ENCODE results near the gene DTNA. TPM values are rescaled to one million over a fixed set of nuclear protein-coding genes. Genes with fewer than 3 reads are reported as not detected.
"Not testable (repeated sequence)": the region's sequence is repeated elsewhere in the genome, so short reads cannot be mapped to it uniquely, and the experiment has no call there.

DTNA gene
- polyA plus RNA-seq, 4 donors: 15.3 to 20.7 (median 18.3) TPM

GRCh38 chr18:34880882-34881834, 171.1 kb downstream of the DTNA start:
- no peak for DNase-seq (ENCODE audit: low read depth in 4 of 4, low spot score in 3 of 4)

- no peak for DNase-seq (ENCODE audit: low read depth in 4 of 4, low spot score in 3 of 4)
These were observed 174.3 kb downstream of the DTNA start for GRCh38 chr18:34884436-34884835.

GRCh38 chr18:34886177-34886576, 176.1 kb downstream of the DTNA start:
- no peak for DNase-seq (ENCODE audit: low read depth in 4 of 4, low spot score in 3 of 4)

GRCh38 chr18:34887881-34888580, 177.9 kb downstream of the DTNA start:
- no peak for DNase-seq (ENCODE audit: low read depth in 4 of 4, low spot score in 3 of 4)

- no peak for DNase-seq (ENCODE audit: low read depth in 4 of 4, low spot score in 3 of 4)
These were observed 180.5 kb downstream of the DTNA start for GRCh38 chr18:34890486-34891085.

- no peak for DNase-seq (ENCODE audit: low read depth in 4 of 4, low spot score in 3 of 4)
These were observed 182.3 kb downstream of the DTNA start for GRCh38 chr18:34892379-34892778.

- DNase-seq (ENCODE audit: low read depth in 4 of 4, low spot score in 3 of 4): no peak
These were observed 183.1 kb downstream of the DTNA start for GRCh38 chr18:34893239-34893638.

GRCh38 chr18:34901299-34901698, 191.2 kb downstream of the DTNA start:
- no peak for DNase-seq (ENCODE audit: low read depth in 4 of 4, low spot score in 3 of 4)

- no peak for DNase-seq (ENCODE audit: low read depth in 4 of 4, low spot score in 3 of 4)
These were observed 194.9 kb downstream of the DTNA start for GRCh38 chr18:34904994-34905393.

GRCh38 chr18:34906985-34907384, 196.9 kb downstream of the DTNA start:
- DNase-seq (ENCODE audit: low read depth in 4 of 4, low spot score in 3 of 4): not testable (repeated sequence)

GRCh38 chr18:34909637-34910364, 199.7 kb downstream of the DTNA start:
- DNase-seq (ENCODE audit: low read depth in 4 of 4, low spot score in 3 of 4): no peak

GRCh38 chr18:34911081-34911480, 201.0 kb downstream of the DTNA start:
- no peak for DNase-seq (ENCODE audit: low read depth in 4 of 4, low spot score in 3 of 4)

GRCh38 chr18:34911661-34912384, 201.7 kb downstream of the DTNA start:
- no peak for DNase-seq (ENCODE audit: low read depth in 4 of 4, low spot score in 3 of 4)

- DNase-seq (ENCODE audit: low read depth in 4 of 4, low spot score in 3 of 4): no peak
These were observed 204.0 kb downstream of the DTNA start for GRCh38 chr18:34913837-34914661.

- DNase-seq (ENCODE audit: low read depth in 4 of 4, low spot score in 3 of 4): no peak
These were observed 204.9 kb downstream of the DTNA start for GRCh38 chr18:34915046-34915445.

GRCh38 chr18:34916539-34916938, 206.4 kb downstream of the DTNA start:
- not testable (repeated sequence) for DNase-seq (ENCODE audit: low read depth in 4 of 4, low spot score in 3 of 4)

GRCh38 chr18:34918856-34919255, 208.8 kb downstream of the DTNA start:
- no peak for DNase-seq (ENCODE audit: low read depth in 4 of 4, low spot score in 3 of 4)

GRCh38 chr18:34921226-34921625, 211.1 kb downstream of the DTNA start:
- no peak for DNase-seq (ENCODE audit: low read depth in 4 of 4, low spot score in 3 of 4)

- DNase-seq (ENCODE audit: low read depth in 4 of 4, low spot score in 3 of 4): no peak
These were observed 211.8 kb downstream of the DTNA start for GRCh38 chr18:34921811-34922385.

Data from right renal pelvis (tissue), 4 donors.